Activated T-helper 17 cell treated with anti-CD3 and anti-CD28 coated beads, Interleukin-2, amount 50 U/mL, for 72 hours (primary cell): ENCODE measurements around the gene PDCL3. TPM values are rescaled to one million over a fixed set of nuclear protein-coding genes. Genes with fewer than 3 reads are reported as not detected.

Experiments
- total RNA-seq, 2 donors: library from RNA; stranded (reverse); gene quantifications; one replicate each; pipeline ENCODE4 v1.2.3, GENCODE V29; 2022

PDCL3 gene
- total RNA-seq, 2 donors from 2014 or later: 26.1 to 55.9 TPM

Other genes with a start within 250 kb of the PDCL3 start
- 1 to 10 TPM in 1 of 2 donors, under 1 TPM in 1; 0.16 to 1.1 TPM for gene LONRF2, start 240.5 kb upstream of the PDCL3 start, total RNA-seq
- 1 to 10 TPM; 3.3 to 9.9 TPM for gene CHST10, start 145.3 kb upstream of the PDCL3 start, total RNA-seq
- gene NMS, start 92.5 kb upstream of the PDCL3 start, total RNA-seq: not detected